ENCODE measurements around the gene SARS2.
"Not testable (repeated sequence)": the region's sequence is repeated elsewhere in the genome, so short reads cannot be mapped to it uniquely, and the experiment has no call there.

Gene SARS2

GRCh38 chr19:38929929-38930775 lies at the start of gene SARS2:
Gene SARS2 (minus strand): TSS chr19:38930763. CDS start chr19:38930736, 27 bp downstream.
- peak within 1 kb of the TSS; percentile 90 for H3K4me3 ChIP-seq (ENCODE audit: low read length)
- H3K9me3 ChIP-seq (ENCODE audit: low read length), result peaks cover 4% of the 10 kb centered on the region
- peaks cover 23% of the 10 kb centered on the region for H3K36me3 ChIP-seq (ENCODE audit: insufficient read depth, low read length)
- H2AFZ ChIP-seq (ENCODE audit: low read depth, low read length), result peak within 1 kb of the TSS; percentile 79
- H3K27me3 ChIP-seq (ENCODE audit: insufficient read depth, low read length), result no peaks in the 10 kb centered on the region
- H3K4me1 ChIP-seq (ENCODE audit: insufficient read depth, low read length), result peaks cover 11% of the 10 kb centered on the region

DNA sequence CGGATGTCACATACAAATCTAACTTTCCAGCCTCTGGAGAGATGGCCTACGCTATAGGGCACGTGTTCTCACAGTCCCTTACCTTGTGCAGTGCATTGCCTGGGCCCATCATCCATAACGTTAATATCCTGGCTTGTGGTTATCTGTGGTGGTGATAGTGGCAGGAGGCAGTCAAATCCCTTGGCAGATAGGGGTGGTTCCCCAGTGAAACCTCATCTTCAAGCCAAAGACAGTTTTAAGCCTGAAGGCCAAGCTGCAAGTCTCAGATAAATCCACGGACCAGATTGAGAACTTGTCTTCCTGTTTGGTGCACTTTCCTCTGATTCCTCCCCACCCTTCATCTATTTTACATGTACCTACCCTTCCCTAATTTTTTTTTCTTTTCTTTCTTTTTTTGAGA lies 49.2 kb upstream of the SARS2 start:
- peaks cover 11% of the 10 kb centered on the region for H3K9me3 ChIP-seq (ENCODE audit: low read length)
- no peak overlapping the region for H3K4me3 ChIP-seq (ENCODE audit: low read length)
- peaks cover 20% of the 10 kb centered on the region for H3K27me3 ChIP-seq (ENCODE audit: insufficient read depth, low read length)
- H2AFZ ChIP-seq (ENCODE audit: low read depth, low read length), result no peak overlapping the region
- H3K4me1 ChIP-seq (ENCODE audit: insufficient read depth, low read length), result no peaks in the 10 kb centered on the region
- no peaks in the 10 kb centered on the region for H3K36me3 ChIP-seq (ENCODE audit: insufficient read depth, low read length)

GRCh38 chr19:38978326-38978689 lies 47.7 kb upstream of the SARS2 start:
- no peak overlapping the region for H3K4me3 ChIP-seq (ENCODE audit: low read length)
- peaks cover 25% of the 10 kb centered on the region for H3K27me3 ChIP-seq (ENCODE audit: insufficient read depth, low read length)
- H2AFZ ChIP-seq (ENCODE audit: low read depth, low read length), result no peak overlapping the region
- H3K9me3 ChIP-seq (ENCODE audit: low read length), result peaks cover 11% of the 10 kb centered on the region
- H3K36me3 ChIP-seq (ENCODE audit: insufficient read depth, low read length), result no peaks in the 10 kb centered on the region
- no peaks in the 10 kb centered on the region for H3K4me1 ChIP-seq (ENCODE audit: insufficient read depth, low read length)

GRCh38 chr19:38977445-38978325 lies 47.1 kb upstream of the SARS2 start:
- Histone ChIP-seq H3K4me1 (ENCODE audit: insufficient read depth, low read length) (no peaks in the 10 kb centered on the region), H3K27me3 (ENCODE audit: insufficient read depth, low read length) (peaks cover 25% of the 10 kb centered on the region), H3K9me3 (ENCODE audit: low read length) (peaks cover 11% of the 10 kb centered on the region), H3K36me3 (ENCODE audit: insufficient read depth, low read length) (no peaks in the 10 kb centered on the region), H2AFZ (ENCODE audit: low read depth, low read length) (no peak overlapping the region), H3K4me3 (ENCODE audit: low read length) (no peak overlapping the region)

DNA sequence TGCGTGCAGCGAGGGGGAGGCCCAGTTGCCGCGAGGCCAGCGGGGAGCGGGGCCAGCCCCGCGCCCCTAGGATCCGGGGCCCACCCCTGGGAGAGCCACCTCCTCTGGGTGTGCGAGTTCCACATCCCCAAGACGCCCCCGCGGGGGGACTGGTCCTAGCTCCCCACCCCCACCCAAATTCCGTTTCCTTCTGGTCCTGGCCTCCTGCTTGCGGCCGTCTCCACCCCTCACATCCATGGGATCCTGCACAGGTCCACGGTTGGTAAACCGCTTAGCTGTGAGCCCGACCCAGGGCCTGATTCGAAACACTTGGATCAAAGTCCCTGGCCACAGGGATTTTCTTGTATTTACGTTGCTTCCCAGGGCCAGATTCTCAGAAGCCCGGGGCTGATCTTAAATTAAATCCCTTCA lies 45.3 kb upstream of the SARS2 start:
- no peaks in the 10 kb centered on the region for H3K36me3 ChIP-seq (ENCODE audit: insufficient read depth, low read length)
- peaks cover 25% of the 10 kb centered on the region for H3K27me3 ChIP-seq (ENCODE audit: insufficient read depth, low read length)
- peak overlapping the region; percentile 34 for H3K4me3 ChIP-seq (ENCODE audit: low read length)
- H3K9me3 ChIP-seq (ENCODE audit: low read length), result peaks cover 9% of the 10 kb centered on the region
- no peak overlapping the region for H2AFZ ChIP-seq (ENCODE audit: low read depth, low read length)
- H3K4me1 ChIP-seq (ENCODE audit: insufficient read depth, low read length), result no peaks in the 10 kb centered on the region

GRCh38 chr19:38975214-38975860 lies 44.8 kb upstream of the SARS2 start, which contains the start of gene FBXO17:
Gene FBXO17 (minus strand): TSS chr19:38975742. CDS start chr19:38950319, 25,423 bp downstream.
- peaks cover 4% of the 10 kb centered on the region for H3K9me3 ChIP-seq (ENCODE audit: low read length)
- no peak within 1 kb of the TSS for H2AFZ ChIP-seq (ENCODE audit: low read depth, low read length)
- no peaks in the 10 kb centered on the region for H3K4me1 ChIP-seq (ENCODE audit: insufficient read depth, low read length)
- H3K4me3 ChIP-seq (ENCODE audit: low read length), result peak within 1 kb of the TSS; percentile 38
- peaks cover 25% of the 10 kb centered on the region for H3K27me3 ChIP-seq (ENCODE audit: insufficient read depth, low read length)
- no peaks in the 10 kb centered on the region for H3K36me3 ChIP-seq (ENCODE audit: insufficient read depth, low read length)

DNA sequence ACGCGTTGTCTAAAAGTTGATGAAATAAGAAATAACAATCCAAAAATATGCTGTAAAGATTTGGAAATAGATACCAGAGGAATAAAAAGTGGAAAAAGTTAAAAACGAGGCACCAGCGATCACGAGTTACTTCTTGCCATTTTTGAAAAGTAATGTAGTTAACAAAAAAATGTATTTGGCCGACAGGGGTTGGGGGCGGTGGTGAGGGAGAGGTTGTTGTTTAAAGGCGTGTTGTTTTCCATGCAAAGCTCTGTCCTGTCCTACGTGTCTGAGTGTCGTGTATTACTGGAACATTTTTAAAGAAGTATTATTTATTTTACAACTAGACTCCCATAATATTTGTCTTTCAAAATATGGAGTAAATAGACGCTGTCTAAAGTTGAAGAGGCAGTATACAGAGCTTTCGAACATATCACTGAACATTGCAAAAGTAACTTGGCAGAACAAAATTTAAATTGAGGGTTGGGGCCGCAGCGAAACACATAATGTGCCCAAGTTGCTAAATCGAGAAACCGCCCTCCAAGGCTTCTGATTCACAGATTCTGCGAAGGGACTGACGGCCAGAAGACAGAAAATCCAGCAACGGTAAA lies 44.2 kb upstream of the SARS2 start:
- H3K9me3 ChIP-seq (ENCODE audit: low read length), result peaks cover 4% of the 10 kb centered on the region
- peaks cover 25% of the 10 kb centered on the region for H3K27me3 ChIP-seq (ENCODE audit: insufficient read depth, low read length)
- no peaks in the 10 kb centered on the region for H3K4me1 ChIP-seq (ENCODE audit: insufficient read depth, low read length)
- no peaks in the 10 kb centered on the region for H3K36me3 ChIP-seq (ENCODE audit: insufficient read depth, low read length)
- H3K4me3 ChIP-seq (ENCODE audit: low read length), result peak overlapping the region; percentile 38
- no peak overlapping the region for H2AFZ ChIP-seq (ENCODE audit: low read depth, low read length)

GRCh38 chr19:38971672-38972071 lies 41.1 kb upstream of the SARS2 start:
- H3K4me1 ChIP-seq (ENCODE audit: insufficient read depth, low read length), result no peaks in the 10 kb centered on the region
- peaks cover 20% of the 10 kb centered on the region for H3K27me3 ChIP-seq (ENCODE audit: insufficient read depth, low read length)
- H2AFZ ChIP-seq (ENCODE audit: low read depth, low read length), result no peak overlapping the region
- peaks cover 4% of the 10 kb centered on the region for H3K9me3 ChIP-seq (ENCODE audit: low read length)
- H3K4me3 ChIP-seq (ENCODE audit: low read length), result no peak overlapping the region
- H3K36me3 ChIP-seq (ENCODE audit: insufficient read depth, low read length), result no peaks in the 10 kb centered on the region

GRCh38 chr19:38970664-38971532 lies 40.3 kb upstream of the SARS2 start:
- Histone ChIP-seq H3K4me1 (ENCODE audit: insufficient read depth, low read length) (no peaks in the 10 kb centered on the region), H3K9me3 (ENCODE audit: low read length) (no peaks in the 10 kb centered on the region), H3K4me3 (ENCODE audit: low read length) (no peak overlapping the region), H3K36me3 (ENCODE audit: insufficient read depth, low read length) (no peaks in the 10 kb centered on the region), H3K27me3 (ENCODE audit: insufficient read depth, low read length) (peaks cover 13% of the 10 kb centered on the region), H2AFZ (ENCODE audit: low read depth, low read length) (no peak overlapping the region)

DNA sequence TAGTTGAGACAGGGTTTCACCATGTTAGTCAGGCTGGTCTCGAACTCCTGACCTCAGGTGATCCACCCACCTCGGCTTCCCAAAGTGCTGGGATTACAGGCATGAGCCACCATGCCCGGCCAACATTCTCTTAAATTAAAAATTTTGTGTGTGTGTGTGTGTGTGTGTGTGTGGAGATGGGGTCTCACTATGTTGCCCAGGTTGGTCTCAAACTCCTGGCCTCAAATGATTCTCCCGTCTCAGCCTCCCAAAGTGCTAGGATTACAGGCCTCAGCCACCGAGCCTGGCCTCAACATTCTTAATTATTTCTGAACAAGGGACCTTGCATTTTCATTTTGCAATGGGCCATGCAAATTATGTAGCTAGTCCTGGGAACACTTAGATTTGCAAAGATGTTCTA lies 35.6 kb upstream of the SARS2 start:
- not testable (repeated sequence) for H3K9me3 ChIP-seq (ENCODE audit: low read length); H3K36me3 ChIP-seq (ENCODE audit: insufficient read depth, low read length); H3K27me3 ChIP-seq (ENCODE audit: insufficient read depth, low read length); H3K4me3 ChIP-seq (ENCODE audit: low read length); H3K4me1 ChIP-seq (ENCODE audit: insufficient read depth, low read length); H2AFZ ChIP-seq (ENCODE audit: low read depth, low read length)

DNA sequence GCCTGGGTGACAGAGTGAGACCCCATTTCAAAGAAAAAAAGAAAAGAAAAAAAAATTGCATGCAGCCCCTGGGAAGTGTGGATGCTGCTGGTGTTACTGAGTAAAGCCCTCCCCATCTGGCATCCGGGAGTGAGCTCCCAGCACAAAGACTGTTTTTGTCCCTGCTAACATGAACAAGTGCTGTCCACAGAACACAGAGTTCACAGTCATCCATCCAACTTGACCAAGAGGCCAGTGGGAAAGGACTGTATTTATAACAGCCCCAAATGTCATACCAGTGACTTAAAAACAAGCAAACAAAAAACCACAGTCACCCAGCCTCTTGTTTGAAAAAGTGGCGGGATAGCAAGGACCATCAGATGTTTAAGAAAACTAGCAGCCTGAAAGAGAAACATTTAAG lies 34.2 kb upstream of the SARS2 start:
- Histone ChIP-seq H2AFZ (ENCODE audit: low read depth, low read length) (no peak overlapping the region), H3K27me3 (ENCODE audit: insufficient read depth, low read length) (no peaks in the 10 kb centered on the region), H3K9me3 (ENCODE audit: low read length) (no peaks in the 10 kb centered on the region)

DNA sequence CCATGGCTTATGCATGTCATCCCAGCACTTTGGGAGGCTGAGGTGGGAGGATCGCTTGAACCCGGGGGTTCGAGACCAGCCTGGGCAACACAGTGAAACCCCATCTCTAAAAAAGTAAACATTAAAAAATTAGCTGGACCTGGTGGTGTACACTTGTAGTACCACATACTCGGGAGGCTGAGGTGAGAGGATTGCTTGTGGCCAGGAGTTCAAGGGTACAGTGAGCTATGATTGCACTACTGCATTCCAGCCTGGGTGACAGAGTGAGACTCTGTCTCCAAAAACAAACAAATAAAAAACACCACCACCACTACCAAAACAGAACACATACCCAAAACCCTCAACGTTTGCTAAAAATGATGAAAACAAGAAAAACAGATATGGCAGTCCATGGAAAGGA lies 29.1 kb upstream of the SARS2 start:
- Histone ChIP-seq H3K27me3 (ENCODE audit: insufficient read depth, low read length) (no peaks in the 10 kb centered on the region), H3K36me3 (ENCODE audit: insufficient read depth, low read length) (no peaks in the 10 kb centered on the region), H3K9me3 (ENCODE audit: low read length) (no peaks in the 10 kb centered on the region), H3K4me3 (ENCODE audit: low read length) (no peak overlapping the region), H2AFZ (ENCODE audit: low read depth, low read length) (no peak overlapping the region), H3K4me1 (ENCODE audit: insufficient read depth, low read length) (no peaks in the 10 kb centered on the region)

More for the DNA sequence above, 34.2 kb upstream of the SARS2 start:
- H3K4me3 ChIP-seq (ENCODE audit: low read length), result no peak overlapping the region
- no peaks in the 10 kb centered on the region for H3K36me3 ChIP-seq (ENCODE audit: insufficient read depth, low read length)
- no peaks in the 10 kb centered on the region for H3K4me1 ChIP-seq (ENCODE audit: insufficient read depth, low read length)

Measured in neuron (in vitro differentiated cells).